Anterior cingulate cortex (tissue), 58 donors: ENCODE results near the gene ZNF592.

Experiments
- DNase-seq, 58 donors: peaks; one replicate each; lab custom pipeline; 2025; lab: John Stamatoyannopoulos, UW

ZNF592 gene

DNA sequence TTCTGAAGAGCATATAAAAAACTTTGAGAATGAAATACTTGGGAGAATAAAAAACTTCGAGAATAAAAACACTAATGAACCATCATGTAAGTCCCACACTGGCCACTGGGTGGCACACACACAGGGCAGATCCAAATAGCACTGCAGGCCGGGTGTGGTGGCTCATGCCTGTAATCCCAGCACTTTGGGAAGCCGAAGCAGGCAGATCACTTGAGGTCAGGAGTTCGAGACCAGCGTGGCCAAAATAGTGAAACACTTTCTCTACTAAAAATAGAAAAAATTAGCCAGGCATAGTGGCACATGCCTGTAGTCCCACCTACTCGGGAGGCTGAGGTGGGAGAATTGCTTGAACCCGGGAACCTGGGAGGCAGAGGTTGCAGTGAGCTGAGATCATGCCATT lies 97.2 kb downstream of the ZNF592 start:
- DNase-seq = peak in 2 of 58 donors; percentile 6 to 22

DNA sequence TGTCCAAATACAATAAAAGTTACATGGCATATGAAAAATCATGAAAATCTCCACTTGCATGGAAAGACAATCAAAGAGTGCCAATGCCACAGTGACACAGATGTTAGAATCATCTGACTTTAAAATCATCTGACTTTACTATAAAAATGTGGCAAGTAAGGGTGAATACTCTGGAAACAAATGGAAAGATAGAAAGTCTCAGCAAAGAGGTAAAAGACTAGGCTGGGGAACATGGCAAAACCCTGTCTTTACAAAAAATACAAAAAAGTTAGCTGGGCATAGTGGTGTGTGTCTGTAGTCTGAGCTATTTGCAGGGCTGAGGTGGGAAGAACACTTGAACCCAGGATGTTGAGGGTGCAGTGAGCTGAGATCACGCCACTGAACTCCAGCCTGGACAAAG lies 97.9 kb downstream of the ZNF592 start:
- DNase-seq = no peak

DNA sequence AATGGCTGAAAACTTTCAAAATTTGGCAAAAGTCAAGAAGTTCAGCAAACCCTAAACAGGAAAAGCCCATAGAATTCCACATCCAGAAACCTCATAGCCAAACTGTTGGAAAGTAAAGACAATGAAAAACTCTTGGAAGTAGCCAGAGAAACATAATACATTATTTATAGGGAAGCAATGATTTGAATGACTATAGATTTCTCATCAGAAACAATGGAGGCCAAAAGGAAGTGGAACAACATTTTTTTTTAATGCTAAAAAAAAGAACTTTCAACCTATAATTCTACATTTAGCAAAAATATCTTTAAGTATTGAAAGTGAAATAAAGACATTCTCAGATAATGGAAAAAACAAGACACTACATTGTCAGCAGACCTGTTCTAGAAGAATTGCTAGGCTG lies 99.0 kb downstream of the ZNF592 start:
- DNase-seq = no peak

GRCh38 chr15:84852212-84852611 lies 103.8 kb downstream of the ZNF592 start:
- no peak for DNase-seq

DNA sequence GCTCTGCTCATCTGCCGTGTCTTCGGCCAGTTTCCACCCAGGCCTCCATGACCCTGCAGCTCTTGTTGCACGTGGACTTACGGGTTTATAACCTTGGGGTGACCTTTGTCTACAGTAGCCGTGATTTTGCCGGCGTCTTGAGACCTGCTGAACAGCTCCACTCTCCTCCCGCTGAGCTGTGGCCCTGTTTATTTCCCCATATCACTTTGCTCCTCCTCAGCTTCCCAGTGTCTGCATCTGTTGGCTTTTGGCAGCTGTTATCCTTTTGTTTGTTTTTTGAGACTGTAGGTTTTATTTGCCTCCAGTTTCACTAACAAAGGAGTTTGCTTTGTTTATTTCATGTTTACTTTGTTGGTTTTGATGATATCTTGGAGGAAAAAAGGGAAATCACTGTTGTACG lies 106.7 kb downstream of the ZNF592 start:
- no peak for DNase-seq

- no peak for DNase-seq
Observed at GRCh38 chr15:84855765-84856164, 107.4 kb downstream of the ZNF592 start.
